CD4-positive, alpha-beta T cell treated with Interferon gamma for 1 hour (primary cell): ENCODE results near the gene RAVER1.
"Not testable (repeated sequence)": the region's sequence is repeated elsewhere in the genome, so short reads cannot be mapped to it uniquely, and the experiment has no call there.

Experiments used
- DNase-seq: peaks from one replicate; pipeline ENCODE4 v3.0.0-alpha.2; 2020

RAVER1 gene

DNA sequence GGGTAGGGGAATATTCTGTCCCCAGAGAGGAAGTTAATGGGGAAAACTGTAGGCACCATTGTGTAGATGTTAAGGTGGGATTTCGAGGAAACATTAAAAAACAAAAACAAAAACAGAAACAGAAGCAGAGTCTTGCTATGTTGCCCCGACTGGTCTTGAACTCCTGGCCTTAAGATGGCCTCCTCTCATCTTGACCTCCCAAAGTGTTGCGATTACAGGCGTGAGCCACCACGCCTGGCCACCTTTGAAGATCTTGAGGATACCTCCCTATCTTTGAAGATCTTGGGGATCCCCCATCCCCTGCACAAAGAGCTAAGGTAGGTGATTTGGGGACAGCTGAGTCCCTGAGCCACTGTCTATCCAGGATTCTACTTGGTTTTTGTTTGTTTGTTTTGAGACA lies 6.6 kb upstream of the RAVER1 start:
- DNase-seq = no peak

DNA sequence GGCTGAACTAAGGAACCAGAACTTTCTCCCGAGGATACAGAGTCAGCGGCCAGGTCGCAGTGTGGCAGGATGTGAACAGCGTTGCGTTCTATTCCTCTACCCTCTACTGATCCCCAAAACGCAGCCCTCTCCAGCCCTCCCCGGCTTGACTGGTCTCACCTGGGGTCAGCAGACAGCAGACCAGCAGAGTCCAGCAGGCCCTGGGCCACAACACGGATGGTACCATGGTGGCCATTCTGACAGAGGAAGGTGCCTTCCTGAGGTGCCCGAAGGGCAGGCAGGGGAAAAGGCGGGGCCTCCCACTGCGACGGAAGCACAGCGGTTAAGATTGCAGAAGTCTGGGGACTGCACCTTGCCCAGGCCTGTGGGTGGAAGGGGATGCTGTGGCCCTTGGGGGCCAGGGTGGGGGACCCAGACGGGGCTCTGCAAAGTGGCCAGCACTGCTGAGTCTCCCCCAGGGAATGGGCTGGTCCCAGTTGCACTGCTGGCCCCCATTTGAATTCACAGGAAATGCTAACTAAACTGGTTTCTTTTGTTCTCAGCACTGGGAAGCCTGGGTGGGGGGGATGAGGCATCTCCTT lies 6.1 kb upstream of the RAVER1 start, which contains the start of gene ICAM3:
Gene ICAM3 (minus strand): TSS at position 245 of the 581 bp plus-strand sequence. CDS start 10 bp downstream, at position 235.
- peak; percentile 60 for DNase-seq

DNA sequence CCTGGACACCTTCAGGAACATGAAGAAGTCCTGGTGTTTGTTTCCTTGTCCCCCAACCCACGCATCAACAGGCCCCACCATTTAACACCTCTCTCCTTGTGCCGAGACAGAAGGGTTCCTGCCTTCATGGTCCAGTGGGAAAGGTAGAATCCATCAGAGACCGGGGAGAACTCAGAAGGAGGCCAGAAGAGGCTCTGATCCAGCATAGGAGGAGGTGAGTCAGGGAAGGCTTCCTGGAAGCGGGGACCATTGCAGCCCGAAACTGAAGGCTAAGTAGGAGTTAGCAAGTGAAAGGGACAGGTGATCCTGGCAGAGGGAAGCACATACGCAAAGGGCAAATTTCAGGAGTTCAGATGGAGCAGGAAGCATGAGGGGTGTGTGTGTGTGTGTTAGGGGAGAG lies 5.6 kb upstream of the RAVER1 start:
- no peak for DNase-seq

DNA sequence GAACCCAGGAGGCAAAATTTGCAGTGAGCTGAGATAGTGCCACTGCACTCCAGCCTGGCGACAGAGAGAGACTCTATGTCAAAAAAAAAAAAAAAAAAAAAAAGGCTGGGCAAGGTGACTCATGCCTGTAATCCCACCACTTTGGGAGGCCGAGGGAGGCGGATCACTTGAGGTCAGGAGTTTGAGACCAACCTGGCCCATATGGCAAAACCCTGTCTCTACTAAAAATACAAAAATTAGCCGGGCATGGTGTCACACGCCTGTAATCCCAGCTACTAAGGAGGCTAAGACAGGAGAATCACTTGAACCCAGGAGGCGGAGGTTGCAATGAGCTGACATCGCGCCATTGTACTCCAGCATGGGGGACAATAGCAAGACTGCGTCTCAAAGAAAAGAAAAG lies 3.4 kb upstream of the RAVER1 start:
- not testable (repeated sequence) for DNase-seq

DNA sequence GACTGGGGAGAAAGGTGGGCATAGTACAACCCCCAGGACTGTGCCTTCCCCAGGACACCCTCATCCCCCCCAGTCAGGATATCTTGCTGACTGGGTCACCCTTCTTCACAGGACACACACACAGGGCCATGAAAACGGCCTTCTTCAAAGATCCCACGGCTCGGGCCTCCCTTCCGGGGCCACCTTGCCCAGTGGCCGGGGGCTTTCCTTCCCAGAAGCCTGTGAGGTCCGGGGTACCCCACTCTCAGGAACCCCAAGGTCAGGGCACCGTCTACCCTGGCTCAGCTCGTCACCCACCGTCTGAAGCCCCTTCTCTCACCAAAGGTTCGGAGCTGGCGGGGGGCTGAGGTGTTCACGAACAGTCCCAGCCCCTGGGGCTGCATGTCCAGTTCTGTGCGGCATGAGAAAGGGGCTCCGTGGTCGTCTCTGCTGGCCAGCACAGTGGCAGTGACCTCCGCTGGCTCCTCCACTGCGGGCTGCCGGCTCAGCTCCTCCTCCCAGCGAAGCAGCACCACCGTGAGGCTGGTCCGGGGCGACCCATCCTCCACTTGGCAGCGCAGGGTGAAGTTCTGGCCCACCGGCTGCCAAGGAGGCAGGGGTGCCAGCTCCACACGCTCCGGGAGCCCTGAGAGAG lies 2.1 kb upstream of the RAVER1 start:
- no peak for DNase-seq

DNA sequence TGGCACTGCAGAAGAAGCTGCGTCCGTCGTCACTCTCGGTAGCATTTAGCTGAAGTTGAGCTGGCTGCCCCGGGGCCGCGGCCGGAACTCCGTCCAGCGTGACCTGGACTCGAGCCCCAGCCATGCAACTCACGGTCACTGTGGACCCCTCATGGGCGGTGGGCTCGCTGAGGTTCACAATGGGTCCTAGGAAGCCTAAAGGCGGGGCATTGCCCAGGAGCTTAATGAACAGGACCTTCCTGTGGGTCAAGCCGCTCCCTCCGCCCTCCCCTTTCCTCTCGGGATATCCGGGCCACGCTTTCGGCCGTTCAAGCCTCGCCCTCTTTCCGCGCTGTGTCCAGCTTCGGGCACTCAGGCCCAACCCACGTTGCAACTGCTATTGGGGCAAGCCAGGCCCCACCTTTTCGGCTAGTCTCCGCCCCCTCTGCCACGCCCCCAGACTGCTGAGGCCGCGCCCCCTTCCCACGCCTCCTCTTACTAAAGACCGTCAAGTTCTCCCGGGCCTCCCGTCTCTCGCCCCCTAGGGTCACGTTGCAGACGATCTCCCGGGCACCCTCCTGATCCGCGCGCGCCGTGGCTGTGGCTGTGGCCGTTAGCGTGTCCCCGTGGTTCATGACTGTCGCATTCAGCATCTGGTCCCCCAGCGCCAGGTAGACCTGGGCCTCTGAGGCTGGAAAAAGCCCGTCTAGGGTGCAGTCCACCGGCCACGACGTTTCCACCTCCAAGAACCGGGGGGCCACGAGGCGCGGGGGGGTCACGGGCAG lies 1.4 kb upstream of the RAVER1 start:
- DNase-seq = peak; percentile 22

DNA sequence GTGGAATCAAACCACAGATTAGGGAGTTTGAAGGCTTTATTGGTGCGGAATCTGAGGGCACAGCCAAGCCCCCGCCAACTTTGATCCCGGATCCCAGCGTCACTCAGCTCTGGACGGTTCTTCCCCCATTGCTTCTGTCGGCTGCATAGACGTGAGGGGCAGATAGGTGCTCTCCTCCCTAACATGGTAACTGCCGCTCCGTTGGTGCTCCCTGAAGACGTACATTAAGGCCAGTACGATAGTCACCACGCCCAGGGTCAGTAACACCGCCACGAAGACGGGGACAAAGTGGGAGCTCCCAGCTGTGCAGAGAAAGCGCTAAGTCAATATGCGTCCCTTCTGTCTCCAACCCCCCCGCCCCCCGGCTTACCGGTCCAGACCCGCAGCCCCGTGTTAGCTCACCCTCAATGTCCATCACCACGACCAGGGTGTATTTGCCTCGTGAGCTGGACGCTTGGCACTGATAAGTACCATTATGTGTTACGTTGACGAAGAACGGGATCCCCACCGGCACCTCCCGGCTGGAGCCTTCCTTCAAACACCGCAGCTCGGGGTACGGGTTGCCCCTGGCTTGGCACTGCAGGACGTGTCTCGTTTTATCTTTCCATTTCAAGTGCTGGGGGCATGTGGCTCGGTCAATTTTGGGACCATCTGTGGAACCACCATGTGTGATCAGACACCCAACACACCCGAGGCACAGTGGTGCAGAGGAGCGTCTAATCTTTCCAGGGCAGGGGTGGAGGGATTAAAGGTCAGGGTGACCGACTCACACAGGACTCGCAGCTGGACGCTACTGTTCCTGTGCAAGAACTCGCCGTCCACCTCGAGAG lies 644 bp upstream of the RAVER1 start:
- no peak for DNase-seq

DNA sequence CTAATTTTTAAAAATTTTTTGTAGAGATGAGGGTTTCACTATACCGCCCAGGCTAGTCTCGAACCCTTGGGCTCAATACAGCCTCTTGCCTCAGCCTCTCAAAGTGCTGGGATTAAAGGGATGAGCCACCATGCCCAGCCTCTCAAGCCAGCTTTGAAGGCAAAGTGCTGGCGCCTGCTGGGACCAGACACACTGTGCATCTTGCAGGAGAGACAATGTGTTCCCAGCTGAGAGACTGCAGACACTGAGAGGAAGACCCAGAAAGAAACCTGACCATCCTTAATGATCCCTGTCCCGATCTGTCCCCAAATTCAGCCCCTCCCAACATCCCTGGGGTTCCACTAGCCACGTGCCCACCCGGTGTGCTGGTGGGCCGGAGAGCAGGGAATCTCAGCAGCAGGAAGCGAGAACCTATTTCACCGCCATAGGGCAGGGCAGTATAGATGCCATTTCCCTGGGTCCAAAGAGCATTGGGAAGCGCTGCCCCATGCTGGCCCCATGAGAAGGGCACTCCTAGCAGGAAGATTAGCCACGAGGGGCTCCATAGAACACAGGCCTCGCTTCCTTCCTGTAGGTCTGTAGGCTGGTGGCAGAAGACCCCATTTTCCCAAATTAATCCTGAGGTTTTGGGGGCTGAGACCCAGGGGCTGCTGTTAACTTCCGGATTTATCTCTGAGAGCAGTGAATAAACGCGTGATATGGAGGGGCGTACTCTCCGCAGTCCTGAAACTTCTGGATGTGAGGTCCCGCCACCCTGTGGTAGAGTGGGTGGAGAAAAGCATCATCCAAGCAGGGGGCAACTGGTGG lies 968 bp downstream of the RAVER1 start:
- DNase-seq = no peak

DNA sequence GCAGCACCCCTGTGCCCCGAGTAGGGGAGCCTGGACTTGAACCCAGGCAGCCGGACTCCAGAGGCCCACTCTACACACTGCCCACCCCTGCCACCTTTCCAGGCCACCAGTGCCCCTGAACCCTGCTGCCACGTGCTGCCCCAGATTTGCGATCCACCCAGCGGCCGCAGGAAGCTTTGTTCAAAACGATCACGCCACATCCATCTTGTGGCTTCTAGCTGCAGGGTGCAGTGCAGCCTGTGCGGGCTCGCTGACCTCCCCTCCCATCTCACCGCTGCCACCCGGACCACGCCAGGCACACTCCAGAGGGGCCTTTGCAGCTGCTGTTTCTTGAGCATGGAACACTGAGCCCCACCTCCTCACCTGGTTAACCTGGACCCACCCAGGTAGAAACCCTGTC lies 3.8 kb downstream of the RAVER1 start:
- no peak for DNase-seq

DNA sequence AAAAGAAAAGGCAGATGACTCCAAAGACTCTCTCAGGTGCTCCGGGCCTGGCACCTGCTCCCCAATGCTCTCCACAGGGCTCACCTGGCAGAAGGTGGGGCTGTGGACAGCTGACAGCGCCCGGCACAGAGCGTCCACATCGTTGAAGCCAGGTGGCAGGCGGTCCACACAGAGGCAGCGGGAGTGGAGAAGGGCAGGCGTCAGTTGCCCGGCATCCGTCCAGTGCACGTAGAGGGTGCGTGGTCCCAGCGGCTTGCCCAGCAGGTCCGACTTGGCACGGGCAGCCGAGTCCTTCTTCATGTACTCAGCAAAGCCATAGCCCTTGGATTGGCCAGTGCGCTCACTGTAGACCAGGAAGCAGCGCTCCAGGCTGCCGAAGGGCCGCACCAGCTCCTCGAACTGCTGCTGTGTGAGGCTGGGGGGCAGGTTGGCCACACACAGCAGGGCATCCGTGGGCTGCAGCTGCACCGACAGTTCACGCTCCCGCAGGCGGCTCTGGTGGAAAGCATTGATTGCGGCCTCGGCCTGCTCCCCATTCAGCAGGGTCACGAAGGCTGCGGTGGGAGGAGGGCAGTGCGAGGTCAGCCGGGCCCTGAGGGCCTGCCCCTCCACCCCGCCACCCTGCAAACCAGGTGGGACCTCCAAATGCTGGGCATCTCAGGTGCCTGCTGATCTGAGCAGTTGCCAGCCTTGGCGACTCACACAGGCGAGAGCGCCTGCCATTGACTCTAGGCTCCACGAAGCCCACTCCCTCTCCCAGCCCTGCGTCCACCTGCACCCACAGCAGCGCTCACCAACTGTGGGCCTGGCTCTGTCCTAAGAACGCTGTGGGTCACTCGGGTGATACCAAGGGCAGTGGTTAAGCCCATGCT lies 4.5 kb downstream of the RAVER1 start:
- no peak for DNase-seq

DNA sequence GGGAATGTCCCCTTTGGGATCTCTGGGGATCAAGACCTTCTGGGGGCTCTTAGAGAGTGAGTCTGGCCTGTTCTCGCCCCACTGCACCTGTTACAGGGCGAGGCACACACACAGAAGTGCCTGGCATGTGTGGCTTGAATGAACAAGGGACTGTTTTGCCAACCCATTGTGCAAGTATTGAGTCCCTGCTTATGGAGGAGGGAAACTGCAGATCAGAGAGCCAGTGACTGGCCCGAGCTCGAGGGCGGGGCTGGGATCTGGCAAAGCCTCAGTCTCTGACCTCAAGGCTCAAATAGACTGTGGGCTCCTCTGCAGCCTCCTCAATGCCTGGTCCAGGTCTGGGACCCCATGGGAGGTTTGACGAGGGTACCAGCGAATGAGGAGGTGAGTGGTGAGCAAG lies 5.5 kb downstream of the RAVER1 start:
- no peak for DNase-seq

DNA sequence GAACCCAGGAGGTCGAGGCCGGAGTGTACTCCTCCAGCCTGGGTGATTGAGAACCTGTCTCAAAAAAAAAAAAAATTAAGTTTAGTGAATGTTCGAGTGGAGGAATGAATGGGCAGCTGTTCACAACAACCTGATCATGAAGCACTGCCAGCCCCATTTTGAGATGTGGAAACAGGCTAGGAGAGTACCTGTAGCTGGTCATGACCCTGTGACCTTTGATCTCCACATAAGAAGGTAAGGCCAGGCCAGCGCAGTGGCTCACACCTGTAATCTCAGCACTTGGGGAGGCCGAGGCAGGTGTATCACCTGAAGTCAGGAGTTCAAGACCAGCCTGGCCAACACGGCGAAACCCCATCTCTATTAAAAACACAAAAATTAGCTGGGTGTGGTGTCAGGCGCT lies 7.6 kb downstream of the RAVER1 start:
- DNase-seq = no peak

DNA sequence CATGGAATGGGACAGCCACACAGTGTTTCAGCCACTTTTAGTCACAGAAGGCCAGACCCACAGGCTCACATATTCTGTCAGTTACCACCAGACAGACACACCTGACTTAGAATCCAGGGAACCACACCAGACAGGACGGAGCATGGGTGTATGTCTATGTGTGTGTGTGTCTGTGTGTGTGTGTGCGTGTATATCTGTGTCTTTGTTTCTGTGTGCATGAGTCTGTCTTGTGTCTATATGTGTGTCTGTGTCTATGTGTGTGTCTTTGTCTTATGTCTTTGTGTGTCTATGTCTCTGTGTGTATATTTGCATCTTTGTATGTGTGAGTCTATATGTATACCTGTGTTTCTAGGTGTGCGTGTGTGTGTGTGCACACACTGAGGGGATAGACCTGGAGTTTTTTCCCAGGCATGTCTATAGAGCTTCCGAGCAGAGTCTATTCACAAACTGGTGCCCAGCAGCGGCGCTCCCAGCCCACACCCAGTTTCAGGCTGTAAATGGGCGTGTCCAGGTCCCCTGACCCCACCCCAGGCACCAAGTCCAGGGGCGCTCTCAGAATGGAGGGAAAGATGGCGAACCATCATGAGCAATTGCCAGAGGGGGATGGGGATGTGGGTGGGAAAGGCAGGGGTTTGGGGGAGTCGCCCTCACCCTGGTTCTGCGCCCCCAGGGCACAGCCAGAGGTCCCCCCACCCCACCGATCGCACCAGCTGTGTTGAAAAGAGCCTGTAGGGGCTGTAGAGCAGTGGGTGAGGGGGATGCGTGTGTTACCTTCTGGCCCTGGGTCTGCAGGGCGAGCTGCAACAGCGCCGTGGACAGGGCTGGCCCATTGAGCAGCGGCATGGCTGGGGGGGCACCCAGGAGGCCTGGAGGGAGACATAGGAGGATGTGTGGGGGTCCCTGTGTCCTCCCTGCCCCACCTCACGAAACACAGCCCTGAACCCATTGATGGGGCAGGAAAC lies 11.2 kb downstream of the RAVER1 start:
- DNase-seq = no peak

DNA sequence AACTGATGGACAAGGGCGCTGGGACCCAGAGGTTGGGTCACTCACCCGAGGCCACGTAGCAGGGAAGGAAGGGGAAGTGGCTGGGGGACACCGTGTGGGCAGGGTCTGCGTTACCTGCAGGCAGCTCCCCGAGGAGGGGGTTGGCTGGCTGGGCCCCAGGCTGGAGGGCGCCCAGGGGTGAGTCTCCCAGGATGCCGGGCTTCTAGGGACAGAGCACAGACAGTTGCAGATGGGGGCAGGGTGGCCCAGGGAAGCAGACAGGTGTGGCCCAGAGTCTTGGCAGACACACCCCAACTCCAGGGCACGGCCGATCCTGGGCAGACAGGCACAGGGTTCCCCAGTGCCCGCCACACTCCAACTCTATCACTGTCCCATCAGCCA lies 11.9 kb downstream of the RAVER1 start:
- no peak for DNase-seq

DNA sequence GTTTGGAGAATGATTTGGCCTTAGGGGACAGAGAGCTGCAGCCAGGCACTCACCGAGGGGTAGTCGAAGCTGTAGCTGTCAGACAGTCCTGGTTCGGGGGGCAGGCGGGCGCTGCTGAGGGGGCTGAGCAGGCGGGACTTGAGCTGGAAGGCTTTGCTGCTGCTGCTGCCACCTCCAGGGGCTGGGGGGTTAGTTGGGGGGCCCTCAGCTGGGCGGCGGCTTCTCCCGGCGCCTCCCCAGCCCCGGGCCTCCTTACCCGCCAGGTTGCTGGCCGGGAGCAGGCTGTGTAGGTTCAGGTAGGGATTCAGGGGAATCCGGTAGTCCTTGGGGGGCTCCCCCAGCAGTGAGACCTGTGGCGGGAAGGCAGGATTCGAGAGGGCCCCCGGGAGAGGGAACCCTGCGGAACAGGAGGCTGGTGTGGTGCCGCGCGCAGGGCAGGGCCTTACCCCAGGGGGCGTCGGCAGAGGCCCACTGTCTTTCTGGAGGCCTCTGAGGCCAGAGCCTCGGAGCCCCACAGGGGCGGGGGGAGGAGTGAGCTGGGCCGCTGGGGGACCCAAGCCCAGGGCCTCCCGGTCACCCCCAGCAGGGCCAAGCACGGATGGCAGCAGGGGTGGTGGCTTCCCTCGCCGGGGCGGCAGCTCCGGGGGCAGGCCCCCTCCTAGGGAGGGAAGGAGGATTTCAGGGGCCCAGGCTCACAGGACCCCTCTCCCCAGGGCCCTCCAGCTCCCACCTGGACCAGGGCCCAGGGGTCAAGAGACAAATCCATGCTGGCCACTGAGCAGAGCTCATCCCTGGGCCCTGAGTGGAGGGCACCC lies 12.5 kb downstream of the RAVER1 start:
- no peak for DNase-seq

DNA sequence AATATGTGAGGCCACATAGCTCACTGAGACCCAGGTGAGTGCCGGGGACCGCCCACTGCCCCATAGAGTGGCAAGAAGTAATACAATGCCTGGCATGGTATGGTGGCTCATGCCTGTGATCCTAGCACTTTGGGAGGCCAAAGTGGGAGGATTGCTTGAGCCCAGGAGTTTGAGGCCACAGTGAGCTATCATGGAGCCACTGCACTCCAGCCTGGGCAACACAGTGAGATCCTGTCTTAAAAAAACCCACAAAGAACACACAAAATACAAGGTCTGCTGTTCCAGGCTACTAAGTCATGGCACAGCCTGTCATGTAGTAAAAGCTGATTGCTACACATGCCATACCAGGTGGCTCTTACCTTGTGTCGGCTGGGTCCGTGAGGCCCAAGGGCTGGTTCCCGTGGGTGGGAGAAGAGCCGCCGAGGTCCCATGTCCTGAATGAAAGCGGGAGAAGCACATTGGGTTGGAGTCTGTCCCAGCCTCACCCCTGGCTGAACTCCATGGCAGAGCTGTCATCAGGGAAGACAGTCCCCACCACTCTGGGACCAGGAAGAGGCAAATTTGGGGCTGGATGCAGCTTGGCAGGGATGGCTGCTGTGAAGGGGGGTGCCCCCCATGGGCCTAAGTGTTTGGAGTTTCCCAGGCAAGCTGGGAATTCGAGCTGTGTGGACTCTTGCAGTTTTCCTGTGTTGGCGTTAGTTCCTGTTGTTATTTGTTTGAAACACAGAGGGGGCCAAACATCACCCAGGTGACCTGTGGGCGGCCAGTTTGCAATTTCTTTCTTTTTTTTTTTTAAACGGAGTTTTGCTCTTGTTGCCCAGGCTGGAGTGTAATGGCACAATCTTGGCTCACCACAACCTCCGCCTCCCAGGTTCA lies 14.3 kb downstream of the RAVER1 start:
- no peak for DNase-seq

DNA sequence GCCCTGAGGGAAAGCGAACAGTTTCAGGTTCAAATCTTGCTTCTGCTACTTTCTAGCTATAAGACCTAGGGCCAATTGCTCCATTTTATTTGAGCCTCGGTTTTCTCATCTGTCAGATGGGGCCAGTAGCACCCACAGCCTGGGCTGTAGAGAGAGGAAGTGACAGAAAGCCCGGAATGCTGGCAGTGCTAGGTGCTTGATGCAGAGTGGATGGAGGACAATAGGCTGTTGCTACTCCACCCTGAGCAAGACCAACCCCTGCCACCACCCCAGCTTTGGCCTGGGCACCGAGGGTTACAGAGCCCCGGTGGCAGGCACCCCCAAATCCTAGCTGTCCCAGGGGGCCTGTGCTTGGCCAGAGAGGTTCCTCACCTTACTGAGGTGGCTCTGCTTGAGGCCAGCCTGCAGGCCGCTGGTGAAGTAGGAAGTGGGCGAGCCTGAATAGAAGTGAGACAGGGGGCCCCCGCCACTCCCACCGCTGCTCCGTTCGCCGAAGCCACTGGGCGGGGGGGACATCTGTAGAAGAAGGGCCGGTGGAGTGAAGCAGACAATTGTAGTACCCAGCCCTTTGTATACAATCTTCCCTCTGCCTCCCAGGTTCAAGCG lies 15.4 kb downstream of the RAVER1 start:
- no peak for DNase-seq
